H1 (cell line): ENCODE measurements around the gene CACFD1. TPM values are rescaled to one million over a fixed set of nuclear protein-coding genes. Genes with fewer than 3 reads are reported as not detected.

ENCODE experiments used
- CTCF ChIA-PET: fragments of 300-600 bp; sonication (Branson Sonifier 250); formaldehyde crosslinking; loops from one replicate; lab custom pipeline; 2021; ENCODE audit not compliant: partially characterized antibody; lab: Charles Lee
- POLR2A ChIA-PET: fragments of 300-600 bp; sonication (Branson Sonifier 250); formaldehyde crosslinking; loops from one replicate; lab custom pipeline; 2021; ENCODE audit warnings: inconsistent platforms; ENCODE audit not compliant: partially characterized antibody; lab: Charles Lee
- DNase-seq, 2 experiments: peaks; one replicate each; pipeline versions ENCODE4 v3.0.0 to v3.0.0-alpha.2; 2010 to 2022; ENCODE audit warnings: low spot score in 2 of 2, low read depth in 1 of 2, mixed read lengths in 1 of 2
- FAIRE-seq: peaks from 2 replicates; lab custom pipeline; 2011; peaks lifted over from hg19 to GRCh38; lab: Jason Lieb, UNC
- H2AFZ ChIP-seq: 2 replicates; pipeline ENCODE4 v1.8.1; 2012; ENCODE audit warnings: low read length, inconsistent platforms
- H2AK5ac ChIP-seq: 2 replicates; pipeline ENCODE4 v1.6.1; 2013; ENCODE audit warnings: low read depth, low read length
- H2BK120ac ChIP-seq: replicated peaks from 2 replicates; pipeline ENCODE3; 2013; ENCODE audit warnings: low read depth, low read length, inconsistent platforms
- H2BK12ac ChIP-seq: 2 replicates; pipeline ENCODE4 v1.6.1; 2013; ENCODE audit warnings: low read depth, low read length
- H2BK15ac ChIP-seq: 2 replicates; pipeline ENCODE4 v1.6.1; 2013; ENCODE audit warnings: low read length
- H2BK20ac ChIP-seq: 2 replicates; pipeline ENCODE4 v1.6.1; 2013; ENCODE audit warnings: low read length
- H2BK5ac ChIP-seq: 2 replicates; pipeline ENCODE4 v1.6.1; 2013; ENCODE audit warnings: low read depth, low read length
- H3K14ac ChIP-seq: 2 replicates; pipeline ENCODE4 v1.6.1; 2013; ENCODE audit warnings: inconsistent platforms; ENCODE audit not compliant: insufficient read length
- H3K18ac ChIP-seq: 2 replicates; pipeline ENCODE4 v1.6.1; 2013; ENCODE audit warnings: low read length; ENCODE audit errors: extremely low read depth
- H3K23ac ChIP-seq: 2 replicates; pipeline ENCODE4 v1.6.1; 2013; ENCODE audit warnings: inconsistent platforms; ENCODE audit not compliant: insufficient read length
- H3K23me2 ChIP-seq: 2 replicates; pipeline ENCODE4 v1.6.1; 2013; ENCODE audit warnings: low read depth, low read length
- H3K27ac ChIP-seq: 2 replicates; pipeline ENCODE4 v1.6.1; 2011; ENCODE audit warnings: low read depth, low read length, inconsistent platforms
- H3K27me3 ChIP-seq, 4 experiments: replicated peaks in 1 of 4; 1 replicate in 1 of 4; 2 replicates in 3 of 4; pipeline versions ENCODE4 v1.6.1 to v1.8.1; 2011 to 2013; ENCODE audit warnings: low read length in 3 of 4, mild to moderate bottlenecking in 3 of 4, inconsistent platforms in 2 of 4, mixed read lengths in 2 of 4, moderate library complexity in 1 of 4; ENCODE audit not compliant: control insufficient read depth in 3 of 4, insufficient read depth in 3 of 4; ENCODE audit errors: extremely low read depth in 1 of 4
- H3K36me3 ChIP-seq, 4 experiments: 2 replicates each; pipeline versions ENCODE4 v1.6.1 to v1.8.1; 2011 to 2013; ENCODE audit warnings: mild to moderate bottlenecking in 4 of 4, low read length in 3 of 4, moderate library complexity in 2 of 4, control low read depth in 1 of 4, inconsistent platforms in 1 of 4; ENCODE audit not compliant: insufficient read depth in 4 of 4, control insufficient read depth in 2 of 4
- H3K4ac ChIP-seq: replicated peaks from 2 replicates; pipeline ENCODE3; 2013; ENCODE audit warnings: low read length, low read depth, mixed read lengths, inconsistent platforms; ENCODE audit not compliant: insufficient read length
- H3K4me1 ChIP-seq, 4 experiments: replicated peaks in 1 of 4; 1 replicate in 1 of 4; 2 replicates in 3 of 4; pipeline versions ENCODE4 v1.6.1 to v1.8.1; 2011 to 2013; ENCODE audit warnings: low read length in 3 of 4, inconsistent platforms in 2 of 4, mixed read lengths in 1 of 4; ENCODE audit not compliant: insufficient read depth in 4 of 4, control insufficient read depth in 3 of 4
- H3K4me2 ChIP-seq, 2 experiments: 2 replicates each; pipeline versions ENCODE4 v1.6.1 to v1.8.1; 2011 to 2013; ENCODE audit warnings: low read depth in 2 of 2, low read length in 2 of 2, control low read depth in 1 of 2, inconsistent platforms in 1 of 2, mild to moderate bottlenecking in 1 of 2; ENCODE audit not compliant: insufficient read depth in 1 of 2
- H3K4me3 ChIP-seq, 4 experiments: fragments of 200-600, 300-600 bp in 1 of 4; sonication (generic), shearing (Covaris generic), sonication (Bioruptor Twin) in 1 of 4; 2 replicates each; pipeline versions ENCODE4 v1.5.1 to v1.8.1; 2011 to 2016; ENCODE audit warnings: low read length in 4 of 4, low read depth in 3 of 4, control low read depth in 2 of 4, inconsistent platforms in 2 of 4, mild to moderate bottlenecking in 2 of 4, mixed read lengths in 1 of 4, moderate library complexity in 1 of 4; ENCODE audit not compliant: insufficient read depth in 2 of 4; ENCODE audit errors: extremely low read depth in 1 of 4
- H3K56ac ChIP-seq: replicated peaks from 2 replicates; pipeline ENCODE3; 2013; ENCODE audit warnings: low read depth, mild to moderate bottlenecking, mixed read lengths, low read length, inconsistent platforms; ENCODE audit not compliant: insufficient read length
- H3K79me1 ChIP-seq: 2 replicates; pipeline ENCODE4 v1.6.1; 2013; ENCODE audit warnings: low read depth, low read length, control low read depth
- H3K79me2 ChIP-seq, 2 experiments: 2 replicates each; pipeline versions ENCODE4 v1.6.1 to v1.8.1; 2012 to 2013; ENCODE audit warnings: low read length in 2 of 2, mild to moderate bottlenecking in 2 of 2, inconsistent platforms in 1 of 2; ENCODE audit not compliant: insufficient read depth in 2 of 2, control insufficient read depth in 1 of 2
- H3K9ac ChIP-seq, 4 experiments: replicated peaks in 1 of 4; 1 replicate in 1 of 4; 2 replicates in 3 of 4; pipeline versions ENCODE4 v1.6.1 to v1.8.1; 2011 to 2013; ENCODE audit warnings: low read depth in 3 of 4, low read length in 3 of 4, control low read depth in 2 of 4, mild to moderate bottlenecking in 2 of 4, moderate library complexity in 2 of 4, inconsistent platforms in 1 of 4; ENCODE audit errors: extremely low read depth in 1 of 4
- H3K9me3 ChIP-seq, 2 experiments: 2 replicates each; pipeline versions ENCODE4 v1.6.1 to v1.8.1; 2012 to 2013; ENCODE audit warnings: mild to moderate bottlenecking in 2 of 2, moderate library complexity in 2 of 2, control low read depth in 1 of 2, inconsistent platforms in 1 of 2, low read depth in 1 of 2, low read length in 1 of 2, mixed read lengths in 1 of 2; ENCODE audit not compliant: insufficient read depth in 2 of 2
- H4K20me1 ChIP-seq, 2 experiments: replicated peaks in 1 of 2; 2 replicates each; pipeline versions ENCODE3 to v1.8.1; 2011 to 2013; ENCODE audit warnings: inconsistent platforms in 2 of 2, low read length in 2 of 2, mild to moderate bottlenecking in 1 of 2; ENCODE audit not compliant: insufficient read depth in 2 of 2, control insufficient read depth in 1 of 2
- H4K5ac ChIP-seq: 2 replicates; pipeline ENCODE4 v1.6.1; 2013; ENCODE audit warnings: low read length, low read depth, mixed read lengths, inconsistent platforms; ENCODE audit not compliant: insufficient read length
- H4K8ac ChIP-seq: 2 replicates; pipeline ENCODE4 v1.8.0; 2013; ENCODE audit warnings: mild to moderate bottlenecking, moderate library complexity, low read length, inconsistent platforms; ENCODE audit not compliant: insufficient read depth; ENCODE audit errors: extremely low read depth
- H4K91ac ChIP-seq: replicated peaks from 2 replicates; pipeline ENCODE3; 2013; ENCODE audit warnings: low read length, mixed read lengths, inconsistent platforms; ENCODE audit not compliant: insufficient read length
- CBX8 ChIP-seq: fragments of 300-800, 300-1000 bp; sonication (generic); IDR thresholded peaks from 2 replicates; pipeline ENCODE4 v1.7.1; 2016; ENCODE audit warnings: low read depth, low read length, borderline replicate concordance
- E2F6 ChIP-seq: IDR thresholded peaks from 2 replicates; pipeline ENCODE4 v1.6.1; 2012; ENCODE audit warnings: inconsistent platforms
- EGR1 ChIP-seq: IDR thresholded peaks from 2 replicates; pipeline ENCODE4 v1.6.1; 2011; ENCODE audit warnings: low read depth, low read length, borderline replicate concordance
- KDM5A ChIP-seq: fragments of 200-600 bp; IDR thresholded peaks from 2 replicates; pipeline ENCODE4 v1.7.1; 2012; ENCODE audit warnings: mild to moderate bottlenecking, low read length, inconsistent platforms, mixed read lengths
- PHF8 ChIP-seq: fragments of 200-600 bp; sonication (generic); conservative IDR thresholded peaks from 2 replicates; pipeline ENCODE4 v1.7.1; 2012; ENCODE audit warnings: low read depth, mild to moderate bottlenecking, inconsistent platforms, low read length, moderate library complexity
- RFX5 ChIP-seq: IDR thresholded peaks from 2 replicates; pipeline ENCODE4 v1.6.1; 2011; ENCODE audit warnings: low read depth, low read length, improper control_type of control experiment, borderline replicate concordance
- WGBS, 2 experiments: shearing (Covaris generic) in 1 of 2; methylation state at CpG; one replicate each; pipeline versions ENCODE4 v1.1.6 to v1.1.7; 2013 to 2015; ENCODE audit warnings: low lambda C conversion rate in 2 of 2, mixed read lengths in 2 of 2, inconsistent platforms in 1 of 2, low coverage in 1 of 2, missing lambda C conversion rate in 1 of 2; ENCODE audit not compliant: insufficient replicate concordance in 2 of 2, insufficient coverage in 1 of 2, insufficient read length in 1 of 2; ENCODE audit errors: extremely low coverage in 1 of 2, missing lambda C conversion rate in 1 of 2; 5-methylcytosine and 5-hydroxymethylcytosine counted together
- polyA plus RNA-seq, 7 experiments: library from polyadenylated mRNA; depleted of rRNA in 3 of 7; stranded (reverse) in 5 of 7; unstranded in 2 of 7; fragments of >200 nt in 5 of 7; fragments of 200-250 nt in 2 of 7; gene quantifications; 1 replicate in 5 of 7; 2 replicates in 1 of 7; 4 replicates in 1 of 7; pipeline versions ENCODE4 v1.2.1 to v1.2.3, GENCODE V29; 2011 to 2013; ENCODE audit warnings: missing spikeins in 2 of 7, mixed read lengths in 2 of 7
- total RNA-seq: library from RNA; stranded (reverse); fragmentation: NEBNext Ultra II Directional; extraction: Animal tissue kit (Norgen Biotek cat#: 25700); gene quantifications from 2 replicates; pipeline ENCODE4 v1.2.1, GENCODE V29; 2021

Gene CACFD1
- total and polyA plus RNA-seq, 2 of the 8 experiments (the other 6 are each of a cell fraction or from before 2014, with no cell fraction given): 13.4 to 15.5 TPM

DNA sequence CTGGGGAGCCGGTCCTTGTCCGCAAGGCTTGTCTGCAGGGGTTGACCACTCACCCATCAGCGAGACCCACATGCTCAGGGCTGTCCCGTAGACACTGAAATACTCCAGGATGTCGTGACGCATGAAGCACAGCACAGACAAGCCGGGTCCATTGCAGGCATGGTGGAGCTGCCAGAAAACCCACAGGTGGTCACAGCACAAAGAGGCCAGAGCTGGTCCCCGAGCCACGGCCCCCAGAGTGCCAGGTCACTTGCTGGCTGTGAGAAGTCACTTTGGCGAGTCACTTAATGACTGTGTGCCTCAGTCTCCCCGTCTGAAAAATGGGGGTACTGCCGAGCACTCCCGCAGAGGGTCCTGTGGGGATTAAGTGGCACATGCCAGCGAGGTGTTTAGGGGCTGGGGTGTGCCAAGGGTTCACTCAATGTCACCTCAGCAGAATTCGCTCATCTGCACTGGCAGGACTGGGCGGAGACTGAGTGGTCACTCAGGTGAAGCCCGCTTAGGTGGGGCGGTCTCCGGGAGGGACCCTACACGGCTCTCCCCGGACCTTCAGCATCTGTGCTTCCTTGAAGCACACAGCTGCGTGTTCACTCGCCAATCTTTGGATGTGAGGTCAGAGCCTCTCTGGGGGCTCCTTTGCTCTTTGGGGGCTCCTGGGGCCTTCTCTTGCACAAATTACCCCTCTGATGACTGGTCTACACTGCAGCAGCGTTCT lies 60.5 kb downstream of the CACFD1 start:
- FAIRE-seq (no peak), DNase-seq (no peak)
- Histone ChIP-seq H3K23me2 (no peaks in the 10 kb centered on the region), H3K4ac (no peak overlapping the region), H2BK12ac (no peak overlapping the region), H3K27me3 (no peaks in the 10 kb centered on the region), H3K79me1 (no peaks in the 10 kb centered on the region), H2BK20ac (no peak overlapping the region), H3K36me3 (no peaks in the 10 kb centered on the region), H3K18ac (no peak overlapping the region), H3K27ac (no peak overlapping the region), H3K4me3 (no peak overlapping the region), H4K20me1 (no peaks in the 10 kb centered on the region), H3K23ac (no peak overlapping the region), H3K9me3 (no peaks in the 10 kb centered on the region), H4K8ac (no peak overlapping the region), H3K56ac (no peak overlapping the region), H3K9ac (no peak overlapping the region), H3K14ac (no peak overlapping the region), H2BK120ac (no peak overlapping the region), H2AFZ (no peak overlapping the region), H3K4me2 (no peak overlapping the region), H4K91ac (no peak overlapping the region), H2AK5ac (no peak overlapping the region), H2BK5ac (no peak overlapping the region), H3K79me2 (no peaks in the 10 kb centered on the region), H2BK15ac (no peak overlapping the region), H3K4me1 (peaks cover 0 to 3% (median 0%) of the 10 kb centered on the region in 4 experiments; a peak in 1 of 7 replicates), H4K5ac (no peak overlapping the region)
- CTCF ChIA-PET: interaction anchor here (1.3 to 1.4 kb wide), 2 partner anchors 69 to 207 kb away, joined by 3 to 4 read pairs; no protein-coding TSS in a partner anchor
- POLR2A ChIA-PET: interaction anchor here (0.9 to 1.4 kb wide), 2 partner anchors 12 to 172 kb away, joined by 3 to 4 read pairs; partner anchors contain the start of genes MED22 and RPL7A
- TF ChIP-seq CBX8 (no peak), EGR1 (no peak), PHF8 (no peak), KDM5A (no peak), RFX5 (no peak), E2F6 (no peak)
- WGBS, 2 experiments: 89% methylated on average over 23 of the region's 24 CpGs; no CpG with 5 or more reads in 1 of the 2 experiments
